HepG2 (cell line): ENCODE data around the gene CRIM1. TPM values are rescaled to one million over a fixed set of nuclear protein-coding genes. Genes with fewer than 3 reads are reported as not detected.

Experiments used
- ATAC-seq: fragments of 200-7000 bp; cut with Tn5 transposase; 3 replicates; pipeline ENCODE4 v1.9.1; 2020; ENCODE audit warnings: mild to moderate bottlenecking, moderate library complexity
- BruUV-seq: library from RNA; stranded (reverse); fragments of 400-500 nt; replicated peaks from 2 replicates; lab custom pipeline; 2021; lab: Mats Ljungman, UMichigan
- CTCF ChIA-PET: fragments of 300-600 bp; formaldehyde crosslinking; extraction: SDS; loops from one replicate; lab custom pipeline; 2021; ENCODE audit warnings: low total read pairs, inconsistent platforms, low intra/inter-chr PET ratio; lab: Yijun Ruan, JAX
- POLR2A ChIA-PET: fragments of 350-600 bp; sonication (Branson Sonifier 250); formaldehyde crosslinking; loops from one replicate; lab custom pipeline; 2020; ENCODE audit warnings: antibody characterized with exemption, inconsistent platforms; lab: Yijun Ruan, JAX
- DNase-seq: peaks from one replicate; pipeline ENCODE4 v3.0.0-alpha.2; 2015; ENCODE audit warnings: low spot score
- FAIRE-seq: peaks from 3 replicates; lab custom pipeline; 2011; peaks lifted over from hg19 to GRCh38; lab: Jason Lieb, UNC
- H2AFZ ChIP-seq: one replicate; pipeline ENCODE4 v1.6.1; 2011; ENCODE audit warnings: low read length, inconsistent platforms
- H3K27ac ChIP-seq: fragments of 300-600 bp; 3 replicates; pipeline ENCODE4 v1.8.0; 2011; ENCODE audit warnings: mixed run types, mild to moderate bottlenecking, mixed read lengths, low read length, inconsistent platforms; ENCODE audit not compliant: insufficient read depth; ENCODE audit errors: extremely low read length
- H3K27me3 ChIP-seq, 2 experiments: fragments of 200-600 bp in 1 of 2; 2 replicates in 1 of 2; 3 replicates in 1 of 2; pipeline versions ENCODE4 v1.6.0 to v1.8.0; 2011; ENCODE audit warnings: low read length in 2 of 2, mild to moderate bottlenecking in 2 of 2, moderate library complexity in 2 of 2, inconsistent platforms in 1 of 2; ENCODE audit not compliant: insufficient read depth in 2 of 2, control insufficient read depth in 1 of 2
- H3K36me3 ChIP-seq, 2 experiments: fragments of 200-600 bp in 1 of 2; replicated peaks in 1 of 2; 2 replicates in 1 of 2; 3 replicates in 1 of 2; pipeline versions ENCODE4 v1.5.1 to v1.8.0; 2011; ENCODE audit warnings: low read length in 2 of 2, inconsistent platforms in 1 of 2; ENCODE audit not compliant: insufficient read depth in 2 of 2, control insufficient read depth in 1 of 2
- H3K4me1 ChIP-seq: 2 replicates; pipeline ENCODE4 v1.5.1; 2012; ENCODE audit warnings: low read length, inconsistent platforms; ENCODE audit not compliant: insufficient read depth
- H3K4me2 ChIP-seq: 2 replicates; pipeline ENCODE4 v1.6.0; 2011; ENCODE audit warnings: low read depth, low read length, inconsistent platforms
- H3K4me3 ChIP-seq, 3 experiments: fragments of 200-600 bp in 1 of 3; sonication (generic), shearing (Covaris generic) in 1 of 3; replicated peaks in 1 of 3; 2 replicates each; pipeline ENCODE4 v1.5.1; 2011 to 2016; ENCODE audit warnings: low read length in 3 of 3, inconsistent platforms in 2 of 3, low read depth in 2 of 3, mild to moderate bottlenecking in 2 of 3, control low read depth in 1 of 3, mixed read lengths in 1 of 3; ENCODE audit not compliant: insufficient read depth in 1 of 3
- H3K79me2 ChIP-seq: one replicate; pipeline ENCODE4 v1.6.1; 2011; ENCODE audit warnings: low read length, inconsistent platforms; ENCODE audit not compliant: insufficient read depth
- H3K9ac ChIP-seq: 2 replicates; pipeline ENCODE4 v1.6.0; 2011; ENCODE audit warnings: mild to moderate bottlenecking, low read depth, low read length, inconsistent platforms; ENCODE audit not compliant: insufficient read depth
- H3K9me3 ChIP-seq: 2 replicates; pipeline ENCODE4 v1.5.1; 2012; ENCODE audit warnings: mild to moderate bottlenecking, low read length
- H4K20me1 ChIP-seq: 2 replicates; pipeline ENCODE4 v1.6.0; 2011; ENCODE audit warnings: inconsistent platforms, mild to moderate bottlenecking, low read length, moderate library complexity; ENCODE audit not compliant: insufficient read depth
- SMARCE1 ChIP-seq: fragments of 450-650 bp; IDR thresholded peaks from 2 replicates; pipeline ENCODE4 v1.6.1; 2017; ENCODE audit warnings: borderline replicate concordance
- ZBTB38 ChIP-seq: sonication (generic); formaldehyde crosslinking; IDR thresholded peaks from 2 replicates; pipeline ENCODE4 v1.5.1; 2020; ENCODE audit warnings: mild to moderate bottlenecking, missing genetic modification reagents
- ZMYM4 ChIP-seq: sonication (generic); formaldehyde crosslinking; IDR thresholded peaks from 2 replicates; pipeline ENCODE4 v1.8.1; 2023; ENCODE audit warnings: mild to moderate bottlenecking, missing genetic modification reagents
- ZNF660 ChIP-seq: sonication (generic); formaldehyde crosslinking; IDR thresholded peaks from 2 replicates; pipeline ENCODE4 v1.5.1; 2020; ENCODE audit warnings: mild to moderate bottlenecking, low read depth, missing genetic modification reagents, borderline replicate concordance
- ZNF776 ChIP-seq: sonication (generic); formaldehyde crosslinking; IDR thresholded peaks from 2 replicates; pipeline ENCODE4 v1.4.0; 2020; ENCODE audit warnings: mild to moderate bottlenecking, missing genetic modification reagents
- ZNF780A ChIP-seq: sonication (generic); formaldehyde crosslinking; IDR thresholded peaks from 2 replicates; pipeline ENCODE4 v1.8.0; 2022; ENCODE audit warnings: mild to moderate bottlenecking, missing genetic modification reagents, moderate library complexity
- ZNF850 ChIP-seq: sonication (generic); formaldehyde crosslinking; conservative IDR thresholded peaks from 2 replicates; pipeline ENCODE4 v1.9.0; 2021; ENCODE audit warnings: mild to moderate bottlenecking, missing genetic modification reagents
- WGBS: methylation state at CpG from one replicate; pipeline ENCODE4 v1.1.6; 2017; ENCODE audit warnings: low lambda C conversion rate; 5-methylcytosine and 5-hydroxymethylcytosine counted together
- in situ Hi-C: cut with HindIII; loops from 2 replicates; pipeline ENCODE4 v1.10.0; 2017; ENCODE audit warnings: low pct_unique_long_range_greater_than_20kb; ENCODE audit not compliant: extremely low pct_ligation_motif_present
- intact Hi-C: fragments of 100-400 bp; cut with micrococcal nuclease; formaldehyde crosslinking; loops from one replicate; pipeline ENCODE4 v1.10.0; 2022; ENCODE audit not compliant: unreplicated experiment
- polyA plus RNA-seq, 8 experiments: library from polyadenylated mRNA; depleted of rRNA in 3 of 8; stranded (reverse) in 7 of 8; unstranded in 1 of 8; fragments of >200 nt; fragmentation: Illumina TruSeq in 4 of 8; extraction: Trizol in 4 of 8; gene quantifications; 2 replicates each; pipeline versions ENCODE4 v1.2.1 to v1.2.3, GENCODE V29; 2011 to 2016; ENCODE audit warnings: low read depth in 4 of 8, missing spikeins in 1 of 8, mixed read lengths in 1 of 8; ENCODE audit not compliant: insufficient read depth in 1 of 8
- total RNA-seq, 5 experiments: library from RNA; depleted of rRNA; stranded (reverse); fragments of >200 nt; fragmentation: Illumina TruSeq; extraction: Trizol; gene quantifications; 2 replicates each; pipeline ENCODE4 v1.2.3, GENCODE V29; 2016; ENCODE audit warnings: low read depth in 1 of 5
- TF ChIP-seq, protein P1 (sequence below): sonication (generic); formaldehyde crosslinking; IDR thresholded peaks from 2 replicates; pipeline ENCODE4 v1.9.0; 2022; ENCODE audit warnings: missing genetic modification reagents, mild to moderate bottlenecking, borderline replicate concordance
- TF ChIP-seq, protein P2 (sequence below): sonication (generic); formaldehyde crosslinking; IDR thresholded peaks from 2 replicates; pipeline ENCODE4 v1.4.0; 2020; ENCODE audit warnings: missing genetic modification reagents
- TF ChIP-seq, protein P3 (sequence below), 2 experiments: sonication (generic) in 1 of 2; formaldehyde crosslinking in 1 of 2; IDR thresholded peaks; 2 replicates each; pipeline versions ENCODE4 v1.5.1 to v1.6.1; 2011 to 2020; ENCODE audit warnings: borderline replicate concordance in 1 of 2, low read depth in 1 of 2, low read length in 1 of 2, mild to moderate bottlenecking in 1 of 2, missing genetic modification reagents in 1 of 2, moderate library complexity in 1 of 2
- TF ChIP-seq, protein P4 (sequence below): sonication (generic); formaldehyde crosslinking; IDR thresholded peaks from 2 replicates; pipeline ENCODE4 v1.5.1; 2020; ENCODE audit warnings: mild to moderate bottlenecking, missing genetic modification reagents

The CRIM1 gene
- total and polyA plus RNA-seq, 2 of the 13 experiments (the other 11 are each of a cell fraction or from before 2014, with no cell fraction given): 39.1 to 69.9 TPM

DNA sequence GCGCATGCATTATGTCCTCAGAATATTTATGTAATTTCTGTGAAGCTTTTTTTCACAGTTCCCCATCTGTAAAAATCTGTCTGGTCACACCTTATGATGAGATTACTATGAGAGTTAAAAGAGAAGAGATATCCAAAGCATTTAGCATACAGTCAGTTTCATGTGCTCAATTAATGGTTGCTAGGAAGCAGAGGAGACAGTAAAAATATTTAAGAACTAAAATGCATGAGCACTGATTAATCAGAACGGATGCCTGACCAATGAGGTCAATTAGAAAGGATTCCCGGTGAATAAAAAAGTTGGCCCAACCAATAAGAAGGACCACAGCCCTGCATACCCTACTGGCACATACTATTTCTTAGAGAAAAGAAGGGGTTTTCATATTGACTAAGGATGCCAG, 12.0 kb upstream of the CRIM1 start:
- Histone ChIP-seq H3K9ac (no peak overlapping the region), H3K4me2 (no peak overlapping the region), H3K36me3 (no peaks in the 10 kb centered on the region), H3K27ac (no peak overlapping the region), H3K27me3 (no peaks in the 10 kb centered on the region), H3K4me1 (peaks cover 4% of the 10 kb centered on the region), H4K20me1 (no peaks in the 10 kb centered on the region), H3K79me2 (no peaks in the 10 kb centered on the region)
- ATAC-seq: no peak
- BruUV-seq: no TSS peak
- DNase-seq: no peak
- CTCF ChIA-PET: no interaction called here
- 60% methylated on average over 3 of the region's 3 CpGs for WGBS
- intact Hi-C loops: no loop called here
- TF ChIP-seq ZNF780A (no peak), ZMYM4 (CRISPR knock-in tag) (no peak), ZBTB38 (CRISPR knock-in tag) (no peak), ZNF660 (no peak), SMARCE1 (no peak), ZNF776 (no peak), ZNF850 (no peak)
- TF ChIP-seq, protein P1, sequence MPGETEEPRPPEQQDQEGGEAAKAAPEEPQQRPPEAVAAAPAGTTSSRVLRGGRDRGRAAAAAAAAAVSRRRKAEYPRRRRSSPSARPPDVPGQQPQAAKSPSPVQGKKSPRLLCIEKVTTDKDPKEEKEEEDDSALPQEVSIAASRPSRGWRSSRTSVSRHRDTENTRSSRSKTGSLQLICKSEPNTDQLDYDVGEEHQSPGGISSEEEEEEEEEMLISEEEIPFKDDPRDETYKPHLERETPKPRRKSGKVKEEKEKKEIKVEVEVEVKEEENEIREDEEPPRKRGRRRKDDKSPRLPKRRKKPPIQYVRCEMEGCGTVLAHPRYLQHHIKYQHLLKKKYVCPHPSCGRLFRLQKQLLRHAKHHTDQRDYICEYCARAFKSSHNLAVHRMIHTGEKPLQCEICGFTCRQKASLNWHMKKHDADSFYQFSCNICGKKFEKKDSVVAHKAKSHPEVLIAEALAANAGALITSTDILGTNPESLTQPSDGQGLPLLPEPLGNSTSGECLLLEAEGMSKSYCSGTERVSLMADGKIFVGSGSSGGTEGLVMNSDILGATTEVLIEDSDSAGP (CRISPR knock-in tag): no peak
- TF ChIP-seq, protein P2, sequence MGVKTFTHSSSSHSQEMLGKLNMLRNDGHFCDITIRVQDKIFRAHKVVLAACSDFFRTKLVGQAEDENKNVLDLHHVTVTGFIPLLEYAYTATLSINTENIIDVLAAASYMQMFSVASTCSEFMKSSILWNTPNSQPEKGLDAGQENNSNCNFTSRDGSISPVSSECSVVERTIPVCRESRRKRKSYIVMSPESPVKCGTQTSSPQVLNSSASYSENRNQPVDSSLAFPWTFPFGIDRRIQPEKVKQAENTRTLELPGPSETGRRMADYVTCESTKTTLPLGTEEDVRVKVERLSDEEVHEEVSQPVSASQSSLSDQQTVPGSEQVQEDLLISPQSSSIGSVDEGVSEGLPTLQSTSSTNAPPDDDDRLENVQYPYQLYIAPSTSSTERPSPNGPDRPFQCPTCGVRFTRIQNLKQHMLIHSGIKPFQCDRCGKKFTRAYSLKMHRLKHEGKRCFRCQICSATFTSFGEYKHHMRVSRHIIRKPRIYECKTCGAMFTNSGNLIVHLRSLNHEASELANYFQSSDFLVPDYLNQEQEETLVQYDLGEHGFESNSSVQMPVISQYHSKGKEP (CRISPR knock-in tag): no peak
- TF ChIP-seq, protein P3, sequence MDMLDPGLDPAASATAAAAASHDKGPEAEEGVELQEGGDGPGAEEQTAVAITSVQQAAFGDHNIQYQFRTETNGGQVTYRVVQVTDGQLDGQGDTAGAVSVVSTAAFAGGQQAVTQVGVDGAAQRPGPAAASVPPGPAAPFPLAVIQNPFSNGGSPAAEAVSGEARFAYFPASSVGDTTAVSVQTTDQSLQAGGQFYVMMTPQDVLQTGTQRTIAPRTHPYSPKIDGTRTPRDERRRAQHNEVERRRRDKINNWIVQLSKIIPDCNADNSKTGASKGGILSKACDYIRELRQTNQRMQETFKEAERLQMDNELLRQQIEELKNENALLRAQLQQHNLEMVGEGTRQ (IDR thresholded peaks at IDR 0.05; ENCODE audit: low read depth, low read length): no peak
- TF ChIP-seq, protein P3 (CRISPR knock-in tag; IDR thresholded peaks at IDR 0.05; ENCODE audit: borderline replicate concordance): no peak
- TF ChIP-seq, protein P4, sequence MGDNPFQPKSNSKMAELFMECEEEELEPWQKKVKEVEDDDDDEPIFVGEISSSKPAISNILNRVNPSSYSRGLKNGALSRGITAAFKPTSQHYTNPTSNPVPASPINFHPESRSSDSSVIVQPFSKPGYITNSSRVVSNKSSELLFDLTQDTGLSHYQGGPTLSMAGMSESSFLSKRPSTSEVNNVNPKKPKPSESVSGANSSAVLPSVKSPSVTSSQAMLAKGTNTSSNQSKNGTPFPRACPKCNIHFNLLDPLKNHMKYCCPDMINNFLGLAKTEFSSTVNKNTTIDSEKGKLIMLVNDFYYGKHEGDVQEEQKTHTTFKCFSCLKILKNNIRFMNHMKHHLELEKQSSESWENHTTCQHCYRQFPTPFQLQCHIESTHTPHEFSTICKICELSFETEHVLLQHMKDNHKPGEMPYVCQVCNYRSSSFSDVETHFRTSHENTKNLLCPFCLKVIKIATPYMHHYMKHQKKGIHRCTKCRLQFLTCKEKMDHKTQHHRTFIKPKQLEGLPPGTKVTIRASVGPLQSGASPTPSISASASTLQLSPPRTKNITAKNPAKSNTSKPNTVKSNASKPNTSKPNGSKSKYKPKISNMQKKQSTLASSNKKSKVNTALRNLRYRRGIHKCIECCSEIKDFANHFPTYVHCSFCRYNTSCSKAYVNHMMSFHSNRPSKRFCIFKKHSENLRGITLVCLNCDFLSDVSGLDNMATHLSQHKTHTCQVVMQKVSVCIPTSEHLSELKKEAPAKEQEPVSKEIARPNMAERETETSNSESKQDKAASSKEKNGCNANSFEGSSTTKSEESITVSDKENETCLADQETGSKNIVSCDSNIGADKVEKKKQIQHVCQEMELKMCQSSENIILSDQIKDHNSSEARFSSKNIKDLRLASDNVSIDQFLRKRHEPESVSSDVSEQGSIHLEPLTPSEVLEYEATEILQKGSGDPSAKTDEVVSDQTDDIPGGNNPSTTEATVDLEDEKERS (CRISPR knock-in tag): no peak
- TF ChIP-seq, all 625 proteins: peak for 0
- in situ Hi-C loops: no loop called here
- Histone ChIP-seq H3K9me3 (no peaks in the 10 kb centered on the region), H2AFZ (no peak overlapping the region), H3K4me3 (no peak overlapping the region)
- POLR2A ChIA-PET: no interaction called here
- no peak for FAIRE-seq
